ENCODE results near the gene PARD6G.

DNA sequence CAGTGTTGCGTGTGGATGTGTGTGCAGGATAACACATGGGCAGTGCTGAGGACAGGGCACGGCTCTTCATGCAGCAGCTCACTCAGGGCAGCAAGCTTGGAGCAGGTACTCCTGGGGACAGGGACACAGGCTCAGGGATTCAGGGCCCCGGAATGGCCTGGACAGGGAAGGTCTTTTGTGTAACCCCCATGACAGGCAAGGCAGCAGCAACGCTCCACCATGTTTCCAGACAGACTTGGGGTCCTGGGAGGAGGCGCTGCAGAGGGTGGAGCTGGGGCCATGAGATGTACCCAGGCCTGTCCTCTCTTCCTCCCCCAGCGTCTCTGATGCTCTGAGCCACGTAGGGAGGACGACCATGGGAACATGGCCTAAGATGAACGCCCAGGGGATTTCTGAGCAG lies 80.0 kb downstream of the PARD6G start:
- TF ChIP-seq EP300 (IDR thresholded peaks at IDR 0.05; ENCODE audit: low read length) = no peak
- TF ChIP-seq, protein P1, sequence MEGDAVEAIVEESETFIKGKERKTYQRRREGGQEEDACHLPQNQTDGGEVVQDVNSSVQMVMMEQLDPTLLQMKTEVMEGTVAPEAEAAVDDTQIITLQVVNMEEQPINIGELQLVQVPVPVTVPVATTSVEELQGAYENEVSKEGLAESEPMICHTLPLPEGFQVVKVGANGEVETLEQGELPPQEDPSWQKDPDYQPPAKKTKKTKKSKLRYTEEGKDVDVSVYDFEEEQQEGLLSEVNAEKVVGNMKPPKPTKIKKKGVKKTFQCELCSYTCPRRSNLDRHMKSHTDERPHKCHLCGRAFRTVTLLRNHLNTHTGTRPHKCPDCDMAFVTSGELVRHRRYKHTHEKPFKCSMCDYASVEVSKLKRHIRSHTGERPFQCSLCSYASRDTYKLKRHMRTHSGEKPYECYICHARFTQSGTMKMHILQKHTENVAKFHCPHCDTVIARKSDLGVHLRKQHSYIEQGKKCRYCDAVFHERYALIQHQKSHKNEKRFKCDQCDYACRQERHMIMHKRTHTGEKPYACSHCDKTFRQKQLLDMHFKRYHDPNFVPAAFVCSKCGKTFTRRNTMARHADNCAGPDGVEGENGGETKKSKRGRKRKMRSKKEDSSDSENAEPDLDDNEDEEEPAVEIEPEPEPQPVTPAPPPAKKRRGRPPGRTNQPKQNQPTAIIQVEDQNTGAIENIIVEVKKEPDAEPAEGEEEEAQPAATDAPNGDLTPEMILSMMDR (IDR thresholded peaks at IDR 0.05 in 2 of 3, conservative IDR thresholded peaks at IDR 0.05 in 1 of 3; ENCODE audit: insufficient read depth in 2 of 3, low read depth in 1 of 3, low read length in 3 of 3) = no peak
- TF ChIP-seq, protein P2, sequence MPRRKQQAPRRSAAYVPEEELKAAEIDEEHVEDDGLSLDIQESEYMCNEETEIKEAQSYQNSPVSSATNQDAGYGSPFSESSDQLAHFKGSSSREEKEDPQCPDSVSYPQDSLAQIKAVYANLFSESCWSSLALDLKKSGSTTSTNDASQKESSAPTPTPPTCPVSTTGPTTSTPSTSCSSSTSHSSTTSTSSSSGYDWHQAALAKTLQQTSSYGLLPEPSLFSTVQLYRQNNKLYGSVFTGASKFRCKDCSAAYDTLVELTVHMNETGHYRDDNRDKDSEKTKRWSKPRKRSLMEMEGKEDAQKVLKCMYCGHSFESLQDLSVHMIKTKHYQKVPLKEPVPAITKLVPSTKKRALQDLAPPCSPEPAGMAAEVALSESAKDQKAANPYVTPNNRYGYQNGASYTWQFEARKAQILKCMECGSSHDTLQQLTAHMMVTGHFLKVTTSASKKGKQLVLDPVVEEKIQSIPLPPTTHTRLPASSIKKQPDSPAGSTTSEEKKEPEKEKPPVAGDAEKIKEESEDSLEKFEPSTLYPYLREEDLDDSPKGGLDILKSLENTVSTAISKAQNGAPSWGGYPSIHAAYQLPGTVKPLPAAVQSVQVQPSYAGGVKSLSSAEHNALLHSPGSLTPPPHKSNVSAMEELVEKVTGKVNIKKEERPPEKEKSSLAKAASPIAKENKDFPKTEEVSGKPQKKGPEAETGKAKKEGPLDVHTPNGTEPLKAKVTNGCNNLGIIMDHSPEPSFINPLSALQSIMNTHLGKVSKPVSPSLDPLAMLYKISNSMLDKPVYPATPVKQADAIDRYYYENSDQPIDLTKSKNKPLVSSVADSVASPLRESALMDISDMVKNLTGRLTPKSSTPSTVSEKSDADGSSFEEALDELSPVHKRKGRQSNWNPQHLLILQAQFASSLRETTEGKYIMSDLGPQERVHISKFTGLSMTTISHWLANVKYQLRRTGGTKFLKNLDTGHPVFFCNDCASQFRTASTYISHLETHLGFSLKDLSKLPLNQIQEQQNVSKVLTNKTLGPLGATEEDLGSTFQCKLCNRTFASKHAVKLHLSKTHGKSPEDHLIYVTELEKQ (CRISPR knock-in tag; IDR thresholded peaks at IDR 0.05) = no peak
- TF ChIP-seq CHD1 (IDR thresholded peaks at IDR 0.05; ENCODE audit: low read length) = no peak
- TF ChIP-seq, protein P3, sequence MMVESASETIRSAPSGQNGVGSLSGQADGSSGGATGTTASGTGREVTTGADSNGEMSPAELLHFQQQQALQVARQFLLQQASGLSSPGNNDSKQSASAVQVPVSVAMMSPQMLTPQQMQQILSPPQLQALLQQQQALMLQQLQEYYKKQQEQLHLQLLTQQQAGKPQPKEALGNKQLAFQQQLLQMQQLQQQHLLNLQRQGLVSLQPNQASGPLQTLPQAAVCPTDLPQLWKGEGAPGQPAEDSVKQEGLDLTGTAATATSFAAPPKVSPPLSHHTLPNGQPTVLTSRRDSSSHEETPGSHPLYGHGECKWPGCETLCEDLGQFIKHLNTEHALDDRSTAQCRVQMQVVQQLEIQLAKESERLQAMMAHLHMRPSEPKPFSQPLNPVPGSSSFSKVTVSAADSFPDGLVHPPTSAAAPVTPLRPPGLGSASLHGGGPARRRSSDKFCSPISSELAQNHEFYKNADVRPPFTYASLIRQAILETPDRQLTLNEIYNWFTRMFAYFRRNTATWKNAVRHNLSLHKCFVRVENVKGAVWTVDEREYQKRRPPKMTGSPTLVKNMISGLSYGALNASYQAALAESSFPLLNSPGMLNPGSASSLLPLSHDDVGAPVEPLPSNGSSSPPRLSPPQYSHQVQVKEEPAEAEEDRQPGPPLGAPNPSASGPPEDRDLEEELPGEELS (CRISPR knock-in tag; IDR thresholded peaks at IDR 0.05; ENCODE audit: borderline replicate concordance) = no peak
- no peak for TF ChIP-seq SPI1 (IDR thresholded peaks at IDR 0.05; ENCODE audit: borderline replicate concordance, low read depth, low read length)
- TF ChIP-seq MXI1 (IDR thresholded peaks at IDR 0.05; ENCODE audit: low read depth, low read length) = no peak
- TF ChIP-seq EZH2 (IDR thresholded peaks at IDR 0.05; ENCODE audit: borderline replicate concordance, low read depth, low read length) = no peak
- no peak for TF ChIP-seq EGR1 (conservative IDR thresholded peaks at IDR 0.05)
- no peak for TF ChIP-seq FOXK2 (conservative IDR thresholded peaks at IDR 0.05 in 1 of 2, IDR thresholded peaks at IDR 0.05 in 1 of 2; ENCODE audit: low read depth in 2 of 2)
- TF ChIP-seq MEF2A (IDR thresholded peaks at IDR 0.05; ENCODE audit: control insufficient read depth, low read depth, low read length) = no peak
- no peak for TF ChIP-seq MYNN (IDR thresholded peaks at IDR 0.05)
- no peak for TF ChIP-seq MYNN (CRISPR knock-in tag; IDR thresholded peaks at IDR 0.05)
- no peak for TF ChIP-seq SIN3B (IDR thresholded peaks at IDR 0.05; ENCODE audit: low read depth)
- no peak for TF ChIP-seq TARDBP (IDR thresholded peaks at IDR 0.05)
